GM19468 (cell line): ENCODE results near the gene SHISA6.

ENCODE experiments used
- ATAC-seq: cut with Tn5 transposase; IDR thresholded peaks from one replicate; pipeline ENCODE4 v1.9.1; 2021; ENCODE audit warnings: mild to moderate bottlenecking, moderate library complexity, moderate number of reproducible peaks; ENCODE audit not compliant: unreplicated experiment; ENCODE audit errors: extremely low read depth

The SHISA6 gene

GRCh38 chr17:11503308-11504035 lies 262.5 kb downstream of the SHISA6 start:
- no peak for ATAC-seq

- ATAC-seq: no peak
Observed at GRCh38 chr17:11506635-11507034, 265.6 kb downstream of the SHISA6 start.

- no peak for ATAC-seq
Observed at GRCh38 chr17:11511696-11512095, 270.7 kb downstream of the SHISA6 start.

GRCh38 chr17:11514565-11514964 lies 273.6 kb downstream of the SHISA6 start:
- ATAC-seq: no peak

GRCh38 chr17:11514981-11515680 lies 274.1 kb downstream of the SHISA6 start:
- ATAC-seq: no peak

DNA sequence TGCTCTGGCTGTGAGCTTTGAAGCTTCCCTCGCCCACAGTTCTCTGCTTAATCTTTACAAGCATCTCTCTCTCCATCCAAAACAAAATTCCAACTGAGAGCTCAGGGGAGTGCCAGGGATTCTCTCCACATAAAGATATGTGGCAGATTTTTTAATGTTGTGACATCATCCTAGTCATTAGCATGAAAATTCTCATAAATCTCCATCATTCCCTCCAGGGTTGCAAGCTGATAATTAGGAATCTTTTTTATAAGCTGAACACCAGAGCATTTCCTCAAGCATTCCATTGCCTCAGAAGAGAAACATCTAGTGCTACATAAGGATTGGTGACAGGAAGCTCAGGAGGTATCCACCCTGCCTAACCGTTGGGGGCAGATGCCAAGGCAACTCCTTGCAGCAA lies 274.9 kb downstream of the SHISA6 start:
- ATAC-seq: no peak

DNA sequence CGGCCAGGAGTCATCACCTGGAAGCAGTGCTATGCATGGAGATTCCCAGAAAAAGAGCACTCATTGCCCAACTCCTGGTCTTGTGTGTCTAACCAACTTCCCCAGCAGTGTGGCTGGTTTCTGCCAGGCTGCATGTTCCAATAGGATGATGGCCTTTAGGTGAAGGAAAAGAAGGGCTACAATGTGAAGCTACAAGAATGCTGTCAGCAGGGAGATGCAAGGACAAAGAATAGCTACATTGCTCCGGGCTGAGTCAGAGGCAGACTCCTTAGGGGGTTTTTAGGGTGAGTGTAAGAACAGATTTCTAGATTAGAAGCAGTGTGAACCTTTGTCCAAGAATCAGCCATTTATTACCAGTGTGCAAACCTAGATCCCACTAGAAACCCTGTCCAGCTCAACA lies 294.2 kb downstream of the SHISA6 start:
- no peak for ATAC-seq

GRCh38 chr17:11538366-11538765 lies 297.4 kb downstream of the SHISA6 start:
- no peak for ATAC-seq

DNA sequence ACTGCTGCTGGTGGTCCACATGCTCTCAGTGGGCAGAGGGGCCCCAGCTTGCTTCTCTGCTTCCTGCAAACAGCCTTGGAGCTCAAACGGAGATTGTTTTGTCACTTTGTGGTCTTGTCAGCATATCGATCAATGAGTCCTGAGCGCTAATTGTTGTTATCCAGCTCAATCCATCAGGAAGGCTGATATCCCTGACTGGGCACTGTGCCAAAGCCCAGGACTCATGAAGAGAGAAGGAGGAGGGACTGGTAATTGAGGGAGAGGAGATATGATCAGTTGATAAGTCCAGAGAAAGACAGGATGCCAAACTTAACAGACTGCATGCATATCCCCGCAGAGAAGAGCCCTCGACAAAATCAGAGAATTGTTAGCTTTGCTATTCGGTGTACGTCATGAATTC lies 298.6 kb downstream of the SHISA6 start:
- no peak for ATAC-seq

- no peak for ATAC-seq
Observed at GRCh38 chr17:11545002-11545401, 304.0 kb downstream of the SHISA6 start.

DNA sequence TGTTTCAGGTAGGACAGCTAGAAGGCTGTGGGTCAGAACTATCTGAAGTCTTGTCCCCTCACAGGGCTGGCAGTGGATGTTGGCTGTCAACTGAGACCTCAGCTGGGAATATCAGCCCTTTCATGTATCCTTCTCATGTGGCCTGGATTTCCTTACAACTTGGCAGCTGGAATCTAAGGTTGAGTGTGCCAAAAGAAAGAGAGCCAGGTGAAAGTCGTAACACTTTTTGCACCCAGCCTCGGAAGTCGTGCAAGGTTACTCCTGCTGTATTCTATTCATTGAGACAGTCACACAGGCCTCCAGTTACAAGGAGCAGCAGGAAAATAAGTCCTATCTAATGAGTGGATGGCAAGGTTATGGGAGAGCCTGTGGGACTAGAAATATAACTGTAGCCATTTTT lies 304.7 kb downstream of the SHISA6 start:
- no peak for ATAC-seq

DNA sequence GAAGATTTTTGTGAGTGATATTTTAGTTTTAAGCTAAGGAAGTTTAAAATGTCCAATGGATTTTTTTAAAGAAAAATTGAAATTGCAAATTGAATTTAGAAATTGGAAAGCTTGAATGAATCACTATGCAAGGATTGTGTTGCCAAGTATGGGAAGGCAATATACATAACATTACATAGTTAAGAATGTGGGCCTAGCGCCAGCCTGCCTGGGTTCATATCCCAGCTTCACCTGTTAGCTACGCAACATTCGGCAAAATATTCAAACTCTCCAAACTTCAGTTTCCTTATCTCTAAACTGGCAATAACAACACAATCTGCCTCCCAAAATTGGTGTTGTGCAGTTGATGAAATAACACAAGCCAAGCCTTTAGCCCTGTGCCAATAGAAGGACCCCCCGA lies 306.8 kb downstream of the SHISA6 start:
- ATAC-seq: no peak

DNA sequence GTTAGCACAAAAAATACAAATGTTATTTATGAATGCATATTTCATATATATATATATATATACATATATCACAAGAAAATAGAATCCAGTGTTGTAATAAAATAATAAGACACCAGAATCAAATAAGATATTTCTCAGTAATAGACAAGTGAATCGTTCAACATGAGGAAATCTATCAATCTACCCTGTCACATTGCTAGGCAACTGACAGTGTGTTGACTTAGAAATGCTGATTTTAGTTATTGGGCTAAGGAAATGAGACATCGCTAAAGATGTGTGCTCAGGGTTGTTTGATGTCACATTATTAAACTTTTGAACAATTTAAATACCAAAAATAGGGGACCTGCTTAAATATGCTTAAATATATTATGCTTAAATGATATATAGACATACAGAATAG lies 307.4 kb downstream of the SHISA6 start:
- no peak for ATAC-seq

- no peak for ATAC-seq
Observed at GRCh38 chr17:11550431-11550830, 309.4 kb downstream of the SHISA6 start.

DNA sequence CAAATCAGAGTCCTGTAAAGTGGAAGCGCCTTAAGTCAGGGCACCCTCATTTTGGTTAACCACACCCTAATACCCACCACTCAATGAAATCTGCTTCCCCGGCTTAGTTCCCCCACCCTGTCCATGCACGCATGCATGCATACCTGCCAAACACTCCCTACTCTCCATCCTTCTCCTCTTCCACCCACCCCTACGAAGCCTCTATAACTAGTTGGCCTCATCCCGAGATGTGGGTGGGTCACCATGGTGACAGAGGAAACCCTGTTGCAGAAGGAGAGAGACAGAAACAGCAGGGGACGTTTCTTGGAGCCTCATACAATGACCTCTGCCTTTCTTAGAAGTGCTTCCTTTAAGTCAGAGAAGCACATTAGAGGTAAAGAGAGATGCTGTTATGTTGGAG lies 310.4 kb downstream of the SHISA6 start:
- no peak for ATAC-seq

DNA sequence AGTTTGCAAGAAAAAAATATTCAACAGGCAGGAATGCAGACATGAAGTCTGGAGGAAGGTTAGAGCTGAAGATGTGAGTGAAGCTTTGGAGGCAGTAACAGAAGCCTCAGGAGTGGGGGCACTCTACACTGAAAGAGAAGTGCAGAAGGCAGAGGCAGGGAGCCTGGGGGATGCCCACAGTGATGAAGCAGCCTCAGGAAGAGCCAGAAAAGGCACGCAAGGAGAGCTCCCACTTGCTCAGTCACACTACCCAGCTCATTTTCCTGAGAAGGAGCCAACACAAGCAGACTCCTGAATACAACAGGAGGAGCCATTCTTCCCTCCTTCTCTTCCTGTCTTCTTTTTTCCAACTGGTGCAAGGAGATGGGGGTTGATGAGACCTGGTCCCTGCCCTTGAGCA lies 312.1 kb downstream of the SHISA6 start:
- no peak for ATAC-seq

GRCh38 chr17:11554042-11554441 lies 313.0 kb downstream of the SHISA6 start:
- no peak for ATAC-seq

DNA sequence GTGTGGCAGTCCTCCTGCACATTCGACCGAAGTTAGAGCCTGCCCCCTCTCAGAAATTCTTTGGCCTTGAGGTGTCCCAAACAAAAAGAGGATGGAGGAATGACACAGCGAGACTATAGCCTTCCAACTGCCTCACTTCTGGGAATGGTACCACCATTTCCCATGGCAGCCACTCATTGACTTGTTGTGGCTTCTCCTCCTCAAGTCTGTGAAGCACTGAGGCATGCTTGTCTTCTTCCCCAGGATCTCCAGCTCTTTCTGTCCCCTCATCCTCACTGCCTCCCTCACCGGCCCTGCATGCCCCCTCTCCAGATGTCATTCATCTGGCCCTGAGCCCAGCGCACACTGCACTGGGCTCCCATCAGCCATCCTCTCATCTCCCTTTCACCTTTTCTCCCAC lies 313.5 kb downstream of the SHISA6 start:
- no peak for ATAC-seq

- ATAC-seq: no peak
Observed at GRCh38 chr17:11555530-11555929, 314.5 kb downstream of the SHISA6 start.

DNA sequence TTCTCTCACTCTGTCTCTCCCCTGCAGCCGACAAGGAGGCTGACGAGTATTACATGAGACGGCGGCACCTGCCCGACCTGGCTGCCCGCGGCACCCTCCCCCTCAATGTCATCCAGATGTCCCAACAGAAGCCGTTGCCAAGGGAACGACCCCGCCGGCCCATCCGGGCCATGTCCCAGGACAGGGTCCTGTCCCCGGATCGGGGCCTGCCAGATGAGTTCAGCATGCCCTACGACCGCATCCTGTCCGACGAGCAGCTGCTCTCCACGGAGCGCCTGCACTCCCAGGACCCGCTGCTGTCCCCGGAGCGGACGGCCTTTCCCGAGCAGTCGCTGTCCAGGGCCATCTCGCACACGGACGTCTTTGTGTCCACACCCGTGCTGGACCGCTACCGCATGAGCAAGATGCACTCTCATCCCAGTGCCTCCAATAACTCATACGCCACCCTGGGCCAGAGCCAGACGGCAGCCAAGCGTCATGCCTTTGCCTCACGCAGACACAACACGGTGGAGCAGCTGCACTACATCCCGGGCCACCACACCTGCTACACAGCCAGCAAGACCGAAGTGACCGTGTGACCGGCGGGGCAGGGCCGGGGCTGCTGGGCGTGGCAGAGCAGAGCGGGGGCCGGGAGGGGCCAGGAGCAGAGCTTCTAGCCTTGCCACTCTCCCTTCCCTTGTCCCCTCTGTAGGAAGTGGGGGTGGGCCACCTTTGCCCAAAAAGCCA lies 316.9 kb downstream of the SHISA6 start:
- no peak for ATAC-seq

DNA sequence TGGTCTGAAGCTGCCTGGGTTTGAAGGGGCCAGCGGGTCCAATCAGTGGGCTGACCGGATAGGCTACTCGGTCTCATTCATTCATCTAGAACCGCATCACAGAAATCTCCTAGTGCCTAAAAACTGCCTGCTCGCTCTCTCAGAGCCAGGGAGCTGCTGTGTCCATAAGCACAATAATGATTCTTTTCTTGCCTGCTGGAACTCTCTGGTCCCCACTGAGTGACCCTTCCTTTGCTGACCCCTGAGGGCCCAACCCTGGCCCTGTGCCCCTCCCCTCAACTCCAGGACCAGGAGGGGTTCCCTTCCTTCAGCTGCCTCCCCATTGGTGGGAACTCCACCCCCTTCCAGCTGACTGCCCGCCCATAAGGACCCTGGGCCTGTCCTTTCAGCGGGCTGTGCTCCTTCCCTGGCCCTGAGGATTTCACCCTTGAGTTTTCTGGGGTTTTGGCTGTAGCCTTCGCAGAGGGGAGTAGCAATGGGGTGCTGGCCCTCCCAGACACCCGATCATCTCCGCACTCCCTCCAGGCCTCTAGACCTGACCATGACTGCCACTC lies 317.7 kb downstream of the SHISA6 start:
- ATAC-seq: no peak
